GM19351 (cell line): ENCODE data around the gene DVL3.
"Not testable (repeated sequence)": the region's sequence is repeated elsewhere in the genome, so short reads cannot be mapped to it uniquely, and the experiment has no call there.

ENCODE experiments used
- ATAC-seq: cut with Tn5 transposase; IDR thresholded peaks from one replicate; pipeline ENCODE4 v1.9.1; 2021; ENCODE audit warnings: mild to moderate bottlenecking, moderate library complexity; ENCODE audit not compliant: unreplicated experiment

DVL3 gene

GRCh38 chr3:184155644-184156521, 706 bp downstream of the DVL3 start:
- ATAC-seq = peak; percentile 38

- no peak for ATAC-seq
Observed at GRCh38 chr3:184156522-184156955, 1.4 kb downstream of the DVL3 start.

- ATAC-seq = no peak
Observed at GRCh38 chr3:184157206-184157605, 2.0 kb downstream of the DVL3 start.

GRCh38 chr3:184158404-184158803, 3.2 kb downstream of the DVL3 start:
- ATAC-seq = no peak

GRCh38 chr3:184160456-184160855, 5.3 kb downstream of the DVL3 start:
- ATAC-seq = peak; percentile 50

GRCh38 chr3:184162571-184163070, 7.4 kb downstream of the DVL3 start:
- ATAC-seq = not testable (repeated sequence)

- ATAC-seq = no peak
Observed at GRCh38 chr3:184164648-184165330, 9.6 kb downstream of the DVL3 start.

GRCh38 chr3:184165543-184165942, 10.4 kb downstream of the DVL3 start:
- ATAC-seq = no peak

- ATAC-seq = no peak
Observed at GRCh38 chr3:184166671-184167070, 11.5 kb downstream of the DVL3 start.

- ATAC-seq = no peak
Observed at GRCh38 chr3:184167786-184168185, 12.6 kb downstream of the DVL3 start.

GRCh38 chr3:184168363-184169120, 13.4 kb downstream of the DVL3 start:
- ATAC-seq = no peak

GRCh38 chr3:184169896-184170875, 15.0 kb downstream of the DVL3 start:
- ATAC-seq = no peak

- peak; percentile 30 for ATAC-seq
Observed at GRCh38 chr3:184171562-184171961, 16.4 kb downstream of the DVL3 start.

GRCh38 chr3:184172681-184173373, 17.6 kb downstream of the DVL3 start:
- no peak for ATAC-seq

GRCh38 chr3:184173374-184173722, 18.2 kb downstream of the DVL3 start:
- ATAC-seq = no peak

- ATAC-seq = no peak
Observed at GRCh38 chr3:184174284-184174645, 19.1 kb downstream of the DVL3 start.

- peak; percentile 92 for ATAC-seq
Observed at GRCh38 chr3:184174646-184175492, 19.7 kb downstream of the DVL3 start, which contains the start of gene AP2M1. AP2M1 (plus strand) TSS chr3:184174855; CDS start chr3:184176994, 2,139 bp downstream.

- ATAC-seq = no peak
Observed at GRCh38 chr3:184175506-184175905, 20.3 kb downstream of the DVL3 start.

- no peak for ATAC-seq
Observed at GRCh38 chr3:184175981-184176376, 20.8 kb downstream of the DVL3 start.
